ENCODE measurements around the gene BECN2.

- TF ChIP-seq EP300 (IDR thresholded peaks at IDR 0.05) (no peak), CTCF (IDR thresholded peaks at IDR 0.05) (no peak), POLR2A (IDR thresholded peaks at IDR 0.05) (no peak)
Observed at GRCh38 chr1:241963722-241964121, 6.2 kb downstream of the BECN2 start.

Measured in gastroesophageal sphincter (tissue), 3 donors.